Measurements from ENCODE around the gene ATXN7L2. TPM values are rescaled to one million over a fixed set of nuclear protein-coding genes. Genes with fewer than 3 reads are reported as not detected.
"Not testable (repeated sequence)": the region's sequence is repeated elsewhere in the genome, so short reads cannot be mapped to it uniquely, and the experiment has no call there.

The ATXN7L2 gene
- polyA plus RNA-seq, 3 donors from 2014 or later, result 0.94 to 8.9 (median 4.1) TPM

- peaks cover 0 to 8% of the 10 kb centered on the region in 2 donors for H3K4me1 Mint-ChIP-seq
- peaks cover 9 to 34% (median 18%) of the 10 kb centered on the region in 3 donors for H3K27me3 Mint-ChIP-seq (ENCODE audit: low read depth in 3 of 3)
- H3K4me3 Mint-ChIP-seq, result peak overlapping the region; percentile 47 to 54 (median 49)
- H3K36me3 Mint-ChIP-seq, result no peaks in the 10 kb centered on the region
- DNase-seq, result no peak
- no peak overlapping the region for H3K27ac Mint-ChIP-seq
- H3K9me3 Mint-ChIP-seq, result no peaks in the 10 kb centered on the region
These were observed 16.4 kb upstream of the ATXN7L2 start for GRCh38 chr1:109467301-109467777.

DNA sequence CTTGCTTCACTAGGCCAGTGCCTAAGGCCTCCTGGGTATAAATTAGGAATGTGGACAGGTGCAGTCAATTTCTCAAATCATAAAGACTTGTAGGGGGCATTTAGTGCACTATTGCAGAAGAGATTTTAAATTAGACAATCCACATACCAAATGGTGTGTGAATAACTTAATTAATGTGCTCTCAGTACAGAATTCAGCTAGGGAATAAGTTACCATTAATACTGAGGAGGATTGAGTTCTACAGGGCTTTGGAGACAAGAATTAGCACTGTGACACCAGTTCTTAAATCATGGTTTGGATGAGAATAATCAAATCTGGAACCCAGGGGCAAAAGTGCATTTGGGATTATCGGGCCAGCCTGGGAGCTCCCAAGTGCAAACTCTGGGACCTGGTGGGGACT, 15.6 kb upstream of the ATXN7L2 start:
- Mint-ChIP-seq H3K27me3 (ENCODE audit: low read depth in 3 of 3) (peaks cover 12 to 35% (median 16%) of the 10 kb centered on the region in 3 donors), H3K4me1 (peaks cover 0 to 8% of the 10 kb centered on the region in 2 donors), H3K4me3 (peak overlapping the region in 1 of 5 donors; percentile 51), H3K36me3 (no peaks in the 10 kb centered on the region), H3K27ac (no peak overlapping the region), H3K9me3 (no peaks in the 10 kb centered on the region)
- DNase-seq, result no peak

DNA sequence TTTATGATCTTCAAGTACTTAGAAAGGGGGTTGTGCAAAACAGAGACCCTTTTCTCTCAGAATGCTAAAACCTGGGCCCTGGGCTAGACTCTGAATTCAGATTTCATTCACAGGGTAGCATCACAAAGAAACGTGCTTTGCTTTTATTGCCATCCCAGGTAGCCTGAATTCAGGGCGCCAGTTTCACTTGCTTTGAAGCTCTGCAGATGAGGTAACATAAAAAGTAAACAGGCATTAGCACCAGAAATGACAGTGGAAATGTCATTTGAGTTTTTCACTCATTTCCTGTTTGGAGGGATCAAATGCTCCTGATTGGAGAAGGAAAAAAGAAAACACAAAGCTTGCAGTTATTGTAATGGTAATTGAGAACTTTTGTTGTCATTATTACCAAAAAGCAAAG, 14.8 kb upstream of the ATXN7L2 start:
- no peak for DNase-seq
- H3K27me3 Mint-ChIP-seq (ENCODE audit: low read depth in 3 of 3), result peaks cover 12 to 36% (median 16%) of the 10 kb centered on the region in 3 donors
- H3K4me3 Mint-ChIP-seq, result no peak overlapping the region
- no peaks in the 10 kb centered on the region for H3K9me3 Mint-ChIP-seq
- no peak overlapping the region for H3K27ac Mint-ChIP-seq
- H3K4me1 Mint-ChIP-seq, result peaks cover 0 to 8% of the 10 kb centered on the region in 2 donors
- no peaks in the 10 kb centered on the region for H3K36me3 Mint-ChIP-seq

- H3K36me3 Mint-ChIP-seq, result no peaks in the 10 kb centered on the region
- no peaks in the 10 kb centered on the region for H3K9me3 Mint-ChIP-seq
- H3K27me3 Mint-ChIP-seq (ENCODE audit: low read depth in 3 of 3), result peaks cover 8 to 25% (median 14%) of the 10 kb centered on the region in 3 donors
- DNase-seq, result no peak
- peaks cover 0 to 8% of the 10 kb centered on the region in 2 donors for H3K4me1 Mint-ChIP-seq
- H3K4me3 Mint-ChIP-seq, result no peak overlapping the region
- no peak overlapping the region for H3K27ac Mint-ChIP-seq
These were observed 13.5 kb upstream of the ATXN7L2 start for GRCh38 chr1:109470245-109470644.

GRCh38 chr1:109472779-109473178, 10.9 kb upstream of the ATXN7L2 start:
- Mint-ChIP-seq H3K4me3 (no peak overlapping the region), H3K36me3 (no peaks in the 10 kb centered on the region), H3K27me3 (ENCODE audit: low read depth in 3 of 3) (peaks cover 5 to 22% (median 9%) of the 10 kb centered on the region in 3 donors), H3K27ac (no peak overlapping the region), H3K9me3 (no peaks in the 10 kb centered on the region), H3K4me1 (no peaks in the 10 kb centered on the region)
- no peak for DNase-seq

DNA sequence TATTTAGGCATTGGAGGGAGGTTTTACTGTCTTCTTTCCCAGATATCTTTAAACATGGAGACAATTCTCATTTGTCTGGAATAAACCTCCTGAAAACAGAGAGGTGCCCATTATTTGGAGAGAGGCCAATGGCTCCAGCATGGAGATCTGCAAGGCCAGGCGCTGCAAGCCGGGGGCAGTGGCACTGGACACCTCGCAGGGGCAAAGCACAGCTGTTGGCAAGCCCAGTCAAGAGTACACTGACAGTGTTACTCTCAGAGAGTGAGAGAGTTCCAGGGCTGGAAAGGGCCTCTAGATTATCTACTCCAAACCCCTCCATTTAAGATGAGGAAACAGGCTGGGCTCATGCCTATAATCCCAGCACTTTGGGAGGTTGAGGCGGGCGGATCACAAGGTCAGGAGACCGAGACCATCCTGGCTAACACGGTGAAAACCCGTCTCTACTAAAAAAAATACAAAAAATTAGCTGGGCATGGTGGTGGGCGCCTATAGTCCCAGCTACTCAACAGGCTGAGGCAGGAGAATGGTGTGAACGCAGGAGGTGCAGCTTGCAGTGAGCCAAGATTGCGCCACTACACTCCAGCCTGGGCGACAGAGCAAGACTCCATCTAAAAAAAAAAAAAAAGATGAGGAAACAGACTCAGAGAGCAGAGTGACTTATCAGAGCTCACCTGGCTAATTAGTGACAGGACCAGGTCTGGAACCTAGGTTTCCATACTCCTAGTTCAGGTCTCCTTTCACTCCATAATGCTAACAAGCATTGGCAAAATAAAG, 10.2 kb upstream of the ATXN7L2 start:
- not testable (repeated sequence) for H3K4me1 Mint-ChIP-seq, DNase-seq, H3K36me3 Mint-ChIP-seq, H3K27ac Mint-ChIP-seq, H3K9me3 Mint-ChIP-seq, H3K4me3 Mint-ChIP-seq
- H3K27me3 Mint-ChIP-seq (ENCODE audit: low read depth in 3 of 3), result peaks cover 5 to 23% (median 11%) of the 10 kb centered on the region in 3 donors

- Mint-ChIP-seq H3K27ac (no peak overlapping the region), H3K9me3 (no peaks in the 10 kb centered on the region), H3K27me3 (ENCODE audit: low read depth in 3 of 3) (peaks cover 8 to 28% (median 18%) of the 10 kb centered on the region in 3 donors), H3K36me3 (no peaks in the 10 kb centered on the region), H3K4me1 (no peaks in the 10 kb centered on the region), H3K4me3 (no peak overlapping the region)
- no peak for DNase-seq
These were observed 9.0 kb upstream of the ATXN7L2 start for GRCh38 chr1:109474697-109475096.

- Mint-ChIP-seq H3K27ac (no peak overlapping the region), H3K4me3 (no peak overlapping the region), H3K4me1 (no peaks in the 10 kb centered on the region), H3K27me3 (ENCODE audit: low read depth in 3 of 3) (peaks cover 9 to 23% (median 20%) of the 10 kb centered on the region in 3 donors), H3K9me3 (no peaks in the 10 kb centered on the region), H3K36me3 (no peaks in the 10 kb centered on the region)
- DNase-seq, result no peak
These were observed 8.4 kb upstream of the ATXN7L2 start for GRCh38 chr1:109475261-109475660.

DNA sequence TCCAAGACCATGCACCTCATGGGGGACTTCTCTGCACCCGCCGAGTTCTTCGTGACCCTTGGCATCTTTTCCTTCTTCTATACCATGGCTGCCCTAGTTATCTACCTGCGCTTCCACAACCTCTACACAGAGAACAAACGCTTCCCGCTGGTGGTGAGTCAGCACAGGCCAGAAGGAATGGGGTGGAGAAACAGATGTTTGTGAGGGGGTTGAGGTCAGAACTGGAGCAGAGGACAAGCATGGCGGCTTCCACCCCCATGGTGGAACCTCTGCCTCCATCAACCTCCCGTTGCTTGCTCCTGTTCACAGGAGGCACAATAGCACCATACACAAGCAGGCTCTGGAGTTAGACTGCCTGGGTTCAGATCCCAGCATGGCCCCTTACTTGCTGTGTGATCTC, 6.9 kb upstream of the ATXN7L2 start:
- no peak for DNase-seq
- H3K4me1 Mint-ChIP-seq, result no peaks in the 10 kb centered on the region
- no peaks in the 10 kb centered on the region for H3K9me3 Mint-ChIP-seq
- H3K27ac Mint-ChIP-seq, result no peak overlapping the region
- no peaks in the 10 kb centered on the region for H3K36me3 Mint-ChIP-seq
- H3K27me3 Mint-ChIP-seq (ENCODE audit: low read depth in 3 of 3), result peaks cover 11 to 17% (median 17%) of the 10 kb centered on the region in 3 donors
- H3K4me3 Mint-ChIP-seq, result no peak overlapping the region

- Mint-ChIP-seq H3K27ac (no peak overlapping the region), H3K4me1 (peaks cover under 1 to 2% of the 10 kb centered on the region in 2 donors), H3K27me3 (ENCODE audit: low read depth in 3 of 3) (peaks cover 11 to 14% (median 14%) of the 10 kb centered on the region in 3 donors), H3K36me3 (no peaks in the 10 kb centered on the region), H3K9me3 (no peaks in the 10 kb centered on the region), H3K4me3 (no peak overlapping the region)
- no peak for DNase-seq
These were observed 5.9 kb upstream of the ATXN7L2 start for GRCh38 chr1:109477821-109478220.

GRCh38 chr1:109478806-109479205, 4.9 kb upstream of the ATXN7L2 start:
- Mint-ChIP-seq H3K9me3 (no peaks in the 10 kb centered on the region), H3K36me3 (no peaks in the 10 kb centered on the region), H3K4me1 (peaks cover 8 to 10% of the 10 kb centered on the region in 2 donors), H3K27ac (no peak overlapping the region), H3K27me3 (ENCODE audit: low read depth in 3 of 3) (peaks cover 11 to 18% (median 11%) of the 10 kb centered on the region in 3 donors), H3K4me3 (no peak overlapping the region)
- no peak for DNase-seq

GRCh38 chr1:109479311-109479710, 4.4 kb upstream of the ATXN7L2 start:
- Mint-ChIP-seq H3K27ac (no peak overlapping the region), H3K36me3 (no peaks in the 10 kb centered on the region), H3K4me1 (peaks cover 11 to 14% of the 10 kb centered on the region in 2 donors), H3K9me3 (no peaks in the 10 kb centered on the region), H3K27me3 (ENCODE audit: low read depth in 3 of 3) (peaks cover 11 to 18% (median 11%) of the 10 kb centered on the region in 3 donors), H3K4me3 (no peak overlapping the region)
- DNase-seq, result no peak

GRCh38 chr1:109479901-109480300, 3.8 kb upstream of the ATXN7L2 start:
- no peak overlapping the region for H3K27ac Mint-ChIP-seq
- no peaks in the 10 kb centered on the region for H3K36me3 Mint-ChIP-seq
- peaks cover 17 to 20% of the 10 kb centered on the region in 2 donors for H3K4me1 Mint-ChIP-seq
- peaks cover 11 to 18% (median 13%) of the 10 kb centered on the region in 3 donors for H3K27me3 Mint-ChIP-seq (ENCODE audit: low read depth in 3 of 3)
- H3K4me3 Mint-ChIP-seq, result no peak overlapping the region
- no peaks in the 10 kb centered on the region for H3K9me3 Mint-ChIP-seq
- no peak for DNase-seq

DNA sequence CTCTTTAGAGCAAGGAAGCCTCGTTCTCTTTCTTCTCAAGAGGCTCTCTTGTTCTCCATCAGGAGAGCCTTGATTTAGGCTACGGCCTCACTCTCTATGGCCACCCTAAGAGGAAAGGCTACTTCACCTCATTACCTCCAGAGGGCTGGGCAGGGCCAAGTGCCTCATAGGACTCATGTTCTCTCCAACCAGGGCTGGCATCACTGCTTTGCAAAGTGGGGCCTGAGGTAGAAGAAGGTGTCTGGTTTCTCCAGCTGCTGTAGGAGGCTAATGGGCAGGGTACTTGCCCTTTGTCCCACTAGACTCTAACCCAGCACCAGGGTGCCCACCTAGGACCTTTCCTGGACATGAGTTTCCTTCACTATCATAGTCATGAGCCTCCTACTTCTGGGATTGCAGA, 2.1 kb upstream of the ATXN7L2 start:
- H3K4me3 Mint-ChIP-seq, result no peak overlapping the region
- peaks cover 0 to 4% (median 0%) of the 10 kb centered on the region in 3 donors for H3K36me3 Mint-ChIP-seq
- peaks cover 10 to 18% (median 11%) of the 10 kb centered on the region in 3 donors for H3K27me3 Mint-ChIP-seq (ENCODE audit: low read depth in 3 of 3)
- no peak for DNase-seq
- H3K27ac Mint-ChIP-seq, result no peak overlapping the region
- no peaks in the 10 kb centered on the region for H3K9me3 Mint-ChIP-seq
- peaks cover 22 to 24% of the 10 kb centered on the region in 2 donors for H3K4me1 Mint-ChIP-seq
